ENCODE data around the gene KRTAP10-5. TPM values are rescaled to one million over a fixed set of nuclear protein-coding genes. Genes with fewer than 3 reads are reported as not detected.
"Not testable (repeated sequence)": the region's sequence is repeated elsewhere in the genome, so short reads cannot be mapped to it uniquely, and the experiment has no call there.

Gene KRTAP10-5
- total RNA-seq, 2 donors from 2014 or later: not detected

DNA sequence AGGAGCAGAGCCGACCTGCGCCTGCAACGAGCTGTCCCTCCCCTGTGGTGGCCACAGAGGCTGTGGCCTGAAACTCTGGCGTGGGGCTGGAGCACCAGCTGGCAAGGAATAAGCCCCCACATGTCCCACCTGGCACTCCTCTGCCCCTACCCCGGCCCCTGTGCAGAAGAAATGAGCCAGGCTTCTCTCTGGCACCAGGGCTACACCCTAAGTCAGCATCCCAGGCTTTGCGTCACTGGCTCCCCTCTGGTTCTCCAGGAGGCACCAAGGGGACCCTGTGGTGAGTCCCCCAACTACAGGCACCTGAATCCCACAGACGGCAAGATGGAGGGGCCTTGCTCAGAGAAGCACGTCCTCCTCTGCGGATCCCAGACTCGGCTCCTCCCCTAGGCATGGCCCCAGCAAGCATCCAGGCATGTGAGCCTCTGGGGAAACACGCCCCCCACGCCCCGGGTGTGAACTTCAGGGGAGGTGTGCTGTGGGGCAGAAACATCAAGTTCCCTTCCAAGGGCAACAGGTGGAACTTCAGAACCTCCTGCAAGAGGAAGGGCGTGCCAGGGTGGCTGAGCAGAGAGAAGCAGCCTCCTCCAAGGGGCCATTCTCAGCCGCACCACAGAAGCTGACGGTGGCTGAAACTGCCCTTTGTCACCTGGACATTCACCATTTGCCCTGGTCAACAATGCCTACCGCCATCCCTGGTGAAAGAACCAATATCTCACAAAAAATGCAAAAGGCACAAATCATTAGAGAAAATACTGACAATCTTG, 22.9 kb upstream of the KRTAP10-5 start:
- ATAC-seq (no peak), DNase-seq (ENCODE audit: low spot score) (no peak)
- H3K9me3 Mint-ChIP-seq: no peaks in the 10 kb centered on the region
- H3K27ac Mint-ChIP-seq: no peak overlapping the region
- no peak overlapping the region for H3K4me3 Mint-ChIP-seq
- H3K4me1 Mint-ChIP-seq (ENCODE audit: low read depth in 2 of 2): no peaks in the 10 kb centered on the region
- H3K27me3 Mint-ChIP-seq: peaks cover 20 to 23% of the 10 kb centered on the region in 2 donors
- H3K36me3 Mint-ChIP-seq: no peaks in the 10 kb centered on the region

DNA sequence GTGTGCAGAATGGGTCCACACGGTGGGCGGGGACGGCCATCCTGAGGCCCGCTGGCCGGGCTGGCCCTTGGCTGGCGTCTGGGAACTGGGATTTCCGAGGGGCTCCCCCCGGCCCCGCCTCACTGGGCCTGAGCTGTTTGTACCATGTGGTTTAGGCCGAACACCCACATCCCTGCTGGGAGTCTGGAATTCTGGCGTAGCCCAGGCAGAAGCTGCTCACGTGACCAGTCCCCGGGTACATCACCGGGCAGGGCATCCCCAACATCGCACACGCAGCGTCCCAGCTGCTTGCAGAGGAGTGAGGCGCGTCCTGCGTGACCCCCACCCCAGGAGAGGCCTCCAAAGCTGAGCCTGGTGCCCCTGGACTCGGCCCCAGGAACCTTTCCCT, 22.1 kb upstream of the KRTAP10-5 start:
- no peak for ATAC-seq
- DNase-seq (ENCODE audit: low spot score): no peak
- Mint-ChIP-seq H3K4me3 (no peak overlapping the region), H3K27me3 (peaks cover 23 to 25% of the 10 kb centered on the region in 2 donors), H3K4me1 (ENCODE audit: low read depth in 2 of 2) (no peaks in the 10 kb centered on the region), H3K27ac (no peak overlapping the region), H3K36me3 (no peaks in the 10 kb centered on the region), H3K9me3 (no peaks in the 10 kb centered on the region)

DNA sequence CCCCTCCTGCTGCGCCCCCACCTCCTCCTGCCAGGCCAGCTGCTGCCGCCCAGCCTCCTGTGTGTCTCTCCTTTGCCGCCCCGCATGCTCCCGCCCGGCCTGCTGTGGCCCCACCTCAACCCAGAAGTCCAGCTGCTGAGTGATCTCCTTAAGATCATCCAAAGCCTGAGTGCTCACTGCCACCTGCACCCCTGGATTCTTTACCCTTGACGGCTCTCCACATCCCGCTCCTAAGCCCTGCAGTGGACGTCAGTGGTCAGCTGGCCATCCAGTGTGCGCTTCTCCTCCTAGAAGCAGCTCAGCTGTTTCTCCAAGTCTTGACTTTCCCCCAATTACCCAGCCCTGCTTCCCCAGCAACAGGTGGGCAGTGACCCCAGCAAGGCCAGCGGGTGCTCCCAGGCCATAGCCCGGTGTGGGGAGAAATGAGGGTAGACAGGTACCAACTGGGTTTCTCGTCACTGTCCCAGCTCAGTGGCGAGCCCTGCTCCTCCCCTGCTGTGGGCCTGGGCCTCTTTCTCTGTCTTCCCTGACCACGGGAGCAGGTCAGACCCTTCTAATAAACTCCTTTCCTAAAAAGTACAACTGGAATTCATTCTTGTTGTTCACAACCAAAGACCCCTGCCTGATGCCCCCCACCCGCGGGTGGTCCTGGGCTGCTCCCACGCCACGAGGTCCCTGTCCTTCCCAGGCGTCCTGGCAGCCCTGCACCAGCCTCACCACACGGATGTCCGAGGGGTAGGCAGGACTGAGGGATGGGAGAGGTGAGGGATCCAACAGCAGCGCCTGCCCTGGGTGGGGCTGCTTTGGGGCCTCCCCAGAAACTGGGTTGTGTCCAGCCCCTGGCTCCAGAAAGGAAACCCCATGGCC, 21.4 kb upstream of the KRTAP10-5 start:
- no peak overlapping the region for H3K27ac Mint-ChIP-seq
- no peak overlapping the region for H3K4me3 Mint-ChIP-seq
- DNase-seq (ENCODE audit: low spot score) (no peak), ATAC-seq (no peak)
- H3K4me1 Mint-ChIP-seq (ENCODE audit: low read depth in 2 of 2): no peaks in the 10 kb centered on the region
- no peaks in the 10 kb centered on the region for H3K9me3 Mint-ChIP-seq
- peaks cover 22 to 25% of the 10 kb centered on the region in 2 donors for H3K27me3 Mint-ChIP-seq
- H3K36me3 Mint-ChIP-seq: no peaks in the 10 kb centered on the region

DNA sequence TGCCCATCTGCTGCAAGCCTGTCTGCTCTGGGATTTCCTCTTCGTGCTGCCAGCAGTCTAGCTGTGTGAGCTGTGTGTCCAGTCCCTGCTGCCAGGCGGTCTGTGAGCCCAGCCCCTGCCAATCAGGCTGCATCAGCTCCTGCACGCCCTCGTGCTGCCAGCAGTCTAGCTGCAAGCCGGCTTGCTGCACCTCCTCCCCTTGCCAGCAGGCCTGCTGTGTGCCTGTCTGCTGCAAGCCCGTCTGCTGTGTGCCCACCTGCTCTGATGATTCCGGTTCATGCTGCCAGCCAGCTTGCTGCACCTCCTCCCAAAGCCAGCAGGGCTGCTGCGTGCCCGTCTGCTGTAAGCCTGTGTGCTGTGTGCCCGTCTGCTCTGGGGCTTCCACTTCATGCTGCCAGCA, 20.7 kb upstream of the KRTAP10-5 start:
- H3K4me3 Mint-ChIP-seq; DNase-seq (ENCODE audit: low spot score); ATAC-seq: not testable (repeated sequence)

DNA sequence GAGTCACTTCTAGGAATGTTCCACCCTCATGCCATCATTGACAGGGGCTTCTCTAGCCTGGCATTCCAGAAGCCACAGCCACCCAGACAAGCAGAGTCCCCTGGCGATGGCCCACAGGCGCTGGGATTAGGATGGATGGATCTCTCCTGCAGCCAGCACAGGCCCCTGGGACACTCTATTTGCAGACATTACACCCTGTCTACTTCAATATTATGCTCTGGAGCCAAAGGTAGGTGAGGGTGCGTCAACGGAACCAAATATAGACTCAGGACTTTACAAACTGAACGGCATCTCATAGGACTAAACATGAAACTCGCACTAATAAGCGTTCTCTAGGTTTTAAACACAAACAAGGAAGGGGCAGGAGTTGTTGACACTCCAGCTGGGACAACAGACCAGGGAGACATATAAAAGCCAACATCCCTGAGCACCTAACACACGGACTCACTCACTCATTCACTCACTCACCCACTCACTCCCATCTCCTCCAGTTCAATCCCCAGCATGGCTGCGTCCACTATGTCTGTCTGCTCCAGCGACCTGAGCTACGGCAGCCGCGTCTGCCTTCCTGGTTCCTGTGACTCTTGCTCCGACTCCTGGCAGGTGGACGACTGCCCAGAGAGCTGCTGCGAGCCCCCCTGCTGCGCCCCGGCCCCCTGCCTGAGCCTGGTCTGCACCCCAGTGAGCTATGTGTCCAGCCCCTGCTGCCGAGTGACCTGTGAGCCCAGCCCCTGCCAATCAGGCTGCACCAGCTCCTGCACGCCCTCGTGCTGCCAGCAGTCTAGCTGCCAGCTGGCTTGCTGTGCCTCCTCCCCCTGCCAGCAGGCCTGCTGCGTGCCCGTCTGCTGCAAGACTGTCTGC, 19.9 kb upstream of the KRTAP10-5 start, which contains the start of gene KRTAP10-7:
Gene KRTAP10-7 (plus strand): TSS at position 480 of the 861 bp plus-strand sequence. CDS start 25 bp downstream, at position 505.
- DNase-seq (ENCODE audit: low spot score); H3K4me1 Mint-ChIP-seq (ENCODE audit: low read depth in 2 of 2); H3K36me3 Mint-ChIP-seq; H3K27ac Mint-ChIP-seq; H3K9me3 Mint-ChIP-seq; H3K4me3 Mint-ChIP-seq; ATAC-seq: not testable (repeated sequence)
- H3K27me3 Mint-ChIP-seq: peaks cover 16 to 20% of the 10 kb centered on the region in 2 donors

More for the DNA sequence above, 20.7 kb upstream of the KRTAP10-5 start:
- H3K27me3 Mint-ChIP-seq: peaks cover 22% of the 10 kb centered on the region in 2 donors
- not testable (repeated sequence) for H3K9me3 Mint-ChIP-seq; H3K4me1 Mint-ChIP-seq (ENCODE audit: low read depth in 2 of 2); H3K36me3 Mint-ChIP-seq; H3K27ac Mint-ChIP-seq

DNA sequence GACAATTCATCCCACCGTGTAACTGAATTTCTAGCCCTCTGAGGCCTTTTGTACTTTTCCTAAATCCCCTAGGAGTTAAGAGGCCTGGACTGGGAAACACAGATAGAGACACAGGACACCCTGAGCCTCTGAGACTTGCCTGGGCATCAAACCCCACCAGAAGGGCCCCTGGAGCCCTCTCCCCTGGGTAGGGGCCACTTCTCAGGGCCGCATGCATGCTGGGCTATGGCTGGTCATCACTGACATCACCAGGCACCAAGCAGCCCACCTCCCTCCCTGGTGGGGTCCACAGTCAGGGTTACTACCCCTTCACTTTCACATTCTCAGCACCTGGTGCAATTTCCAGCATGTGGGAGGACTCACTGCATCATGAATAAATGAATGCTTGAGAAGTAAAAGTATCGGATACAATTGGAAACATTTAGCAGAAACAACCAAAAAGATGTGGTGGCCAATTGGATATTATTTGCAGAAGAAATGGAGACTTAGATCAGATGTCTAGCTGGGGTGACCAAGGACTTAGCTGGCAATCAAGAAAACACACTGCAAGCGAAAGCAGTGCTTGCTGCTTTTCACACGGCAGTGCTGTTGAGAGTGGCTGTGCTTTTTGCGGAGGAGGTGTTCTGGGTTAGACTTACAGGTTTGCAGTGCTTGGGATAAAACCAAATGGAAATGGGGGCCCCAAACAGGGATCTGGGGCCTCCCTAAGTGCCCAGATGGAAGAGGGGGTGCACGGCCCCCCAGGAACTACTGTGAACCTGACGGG, 19.0 kb upstream of the KRTAP10-5 start:
- ATAC-seq (no peak), DNase-seq (ENCODE audit: low spot score) (no peak)
- Mint-ChIP-seq H3K27me3 (peaks cover 8 to 20% of the 10 kb centered on the region in 2 donors), H3K4me1 (ENCODE audit: low read depth in 2 of 2) (no peaks in the 10 kb centered on the region), H3K4me3 (no peak overlapping the region), H3K36me3 (no peaks in the 10 kb centered on the region), H3K27ac (no peak overlapping the region), H3K9me3 (no peaks in the 10 kb centered on the region)

DNA sequence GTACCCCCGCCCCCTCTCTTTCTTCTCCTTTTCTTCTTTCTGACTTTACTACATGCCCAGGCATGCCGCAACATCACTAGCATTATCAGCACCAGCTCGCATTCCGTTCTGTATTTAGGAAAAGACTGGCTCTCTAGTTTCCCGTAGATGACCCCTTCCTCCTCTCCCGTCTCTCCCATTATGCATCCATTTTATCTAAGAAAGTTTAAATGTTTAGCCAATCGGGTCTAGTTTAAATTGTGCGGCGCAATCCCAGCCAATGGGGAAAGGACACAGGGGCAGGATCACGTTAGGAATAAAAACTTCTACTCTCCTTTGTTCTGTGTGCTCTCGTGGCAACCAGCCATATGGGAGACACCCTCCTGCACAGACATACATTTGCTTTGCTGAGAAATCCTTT, 17.7 kb upstream of the KRTAP10-5 start:
- no peak overlapping the region for H3K27ac Mint-ChIP-seq

DNA sequence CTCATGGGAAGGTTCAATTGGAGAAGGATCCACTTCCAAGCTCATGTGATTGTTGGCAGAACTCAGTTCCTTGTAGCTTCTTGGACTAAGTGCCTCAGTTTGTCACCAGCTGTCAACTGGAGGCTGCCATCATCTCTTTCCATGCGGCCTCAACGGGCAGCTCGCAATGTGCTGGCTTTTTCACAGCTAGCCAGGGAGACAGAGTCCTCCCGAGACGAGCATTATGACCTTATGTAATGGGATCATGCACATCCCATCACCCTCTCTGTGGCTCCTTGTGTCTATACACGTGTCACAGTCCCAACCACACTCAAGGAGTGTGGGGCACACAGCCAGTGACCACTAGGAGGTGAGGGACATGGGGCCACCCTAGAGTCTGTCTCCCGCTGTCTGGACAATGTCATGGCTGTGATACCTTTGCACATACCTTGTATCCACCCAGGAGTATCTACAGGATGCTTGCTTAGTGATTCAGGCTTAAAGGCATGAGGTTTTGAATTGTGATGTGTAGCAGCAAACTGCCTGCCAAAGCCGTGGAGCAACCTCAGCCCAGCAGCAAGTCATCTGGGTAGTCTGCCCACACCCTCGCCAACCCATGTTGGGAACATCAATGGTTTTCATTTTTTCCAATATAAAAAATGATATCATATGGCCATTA, 15.8 kb upstream of the KRTAP10-5 start:
- no peaks in the 10 kb centered on the region for H3K36me3 Mint-ChIP-seq
- no peak for DNase-seq (ENCODE audit: low spot score)
- peaks cover 0 to 7% of the 10 kb centered on the region in 2 donors for H3K4me1 Mint-ChIP-seq (ENCODE audit: low read depth in 2 of 2)
- ATAC-seq: no peak
- H3K4me3 Mint-ChIP-seq: no peak overlapping the region
- H3K27ac Mint-ChIP-seq: no peak overlapping the region
- H3K9me3 Mint-ChIP-seq: no peaks in the 10 kb centered on the region
- H3K27me3 Mint-ChIP-seq: peaks cover 8 to 21% of the 10 kb centered on the region in 2 donors

More for the DNA sequence above, 17.7 kb upstream of the KRTAP10-5 start:
- Mint-ChIP-seq H3K4me3 (no peak overlapping the region), H3K4me1 (ENCODE audit: low read depth in 2 of 2) (peaks cover 0 to 3% of the 10 kb centered on the region in 2 donors), H3K27me3 (peaks cover 8 to 18% of the 10 kb centered on the region in 2 donors), H3K36me3 (no peaks in the 10 kb centered on the region), H3K9me3 (no peaks in the 10 kb centered on the region)
- no peak for ATAC-seq
- DNase-seq (ENCODE audit: low spot score): no peak

DNA sequence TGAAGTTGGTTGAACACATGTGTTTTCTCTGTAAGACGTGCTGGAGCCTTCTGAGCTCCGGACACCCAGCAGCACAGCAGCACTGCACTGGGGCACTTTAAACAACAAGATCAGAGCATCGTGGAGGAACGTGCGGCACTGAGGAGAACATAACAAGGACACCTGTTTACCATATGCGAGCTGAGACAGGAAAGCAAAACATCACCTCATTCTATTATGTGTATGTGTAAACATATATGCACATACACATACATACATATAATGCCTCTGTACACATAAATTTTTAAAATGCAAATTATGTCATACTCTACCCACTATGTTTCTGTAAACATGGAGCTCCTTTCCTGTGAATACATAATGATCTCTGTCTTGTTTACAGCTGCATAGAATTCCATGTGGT, 15.1 kb upstream of the KRTAP10-5 start:
- ATAC-seq (no peak), DNase-seq (ENCODE audit: low spot score) (no peak)
- Mint-ChIP-seq H3K9me3 (no peaks in the 10 kb centered on the region), H3K4me3 (no peak overlapping the region), H3K27ac (no peak overlapping the region), H3K27me3 (peaks cover 8 to 20% of the 10 kb centered on the region in 2 donors), H3K4me1 (ENCODE audit: low read depth in 2 of 2) (peaks cover 0 to 7% of the 10 kb centered on the region in 2 donors), H3K36me3 (no peaks in the 10 kb centered on the region)

DNA sequence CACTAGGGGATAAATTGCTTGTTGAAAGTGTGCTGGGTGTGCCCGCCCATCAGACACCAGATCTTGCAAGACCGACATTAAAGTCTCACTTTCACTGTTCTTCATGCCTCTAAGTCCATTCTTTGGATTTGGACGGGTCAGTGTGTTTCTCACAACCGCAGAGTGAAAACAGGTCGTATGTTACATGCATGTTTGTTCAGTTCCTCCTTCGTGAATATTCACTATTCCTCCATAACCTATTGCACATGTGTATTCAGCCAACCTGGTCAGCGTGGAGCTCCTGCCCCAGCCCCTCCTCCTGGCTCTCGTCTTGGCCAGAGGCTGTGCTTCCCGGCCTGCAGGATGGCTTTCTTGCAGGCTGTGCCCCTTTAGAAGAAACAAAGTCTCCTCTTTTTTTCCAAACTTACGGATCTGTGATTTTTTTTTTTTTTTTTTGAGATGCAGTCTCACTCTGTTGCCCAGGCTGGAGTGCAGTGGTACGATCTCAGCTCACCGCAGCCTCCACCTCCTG, 14.1 kb upstream of the KRTAP10-5 start:
- Mint-ChIP-seq H3K36me3 (no peaks in the 10 kb centered on the region), H3K27ac (no peak overlapping the region), H3K4me3 (no peak overlapping the region), H3K4me1 (ENCODE audit: low read depth in 2 of 2) (peaks cover 0 to 7% of the 10 kb centered on the region in 2 donors), H3K9me3 (no peaks in the 10 kb centered on the region), H3K27me3 (peaks cover 8 to 18% of the 10 kb centered on the region in 2 donors)
- no peak for DNase-seq (ENCODE audit: low spot score)
- ATAC-seq: no peak

DNA sequence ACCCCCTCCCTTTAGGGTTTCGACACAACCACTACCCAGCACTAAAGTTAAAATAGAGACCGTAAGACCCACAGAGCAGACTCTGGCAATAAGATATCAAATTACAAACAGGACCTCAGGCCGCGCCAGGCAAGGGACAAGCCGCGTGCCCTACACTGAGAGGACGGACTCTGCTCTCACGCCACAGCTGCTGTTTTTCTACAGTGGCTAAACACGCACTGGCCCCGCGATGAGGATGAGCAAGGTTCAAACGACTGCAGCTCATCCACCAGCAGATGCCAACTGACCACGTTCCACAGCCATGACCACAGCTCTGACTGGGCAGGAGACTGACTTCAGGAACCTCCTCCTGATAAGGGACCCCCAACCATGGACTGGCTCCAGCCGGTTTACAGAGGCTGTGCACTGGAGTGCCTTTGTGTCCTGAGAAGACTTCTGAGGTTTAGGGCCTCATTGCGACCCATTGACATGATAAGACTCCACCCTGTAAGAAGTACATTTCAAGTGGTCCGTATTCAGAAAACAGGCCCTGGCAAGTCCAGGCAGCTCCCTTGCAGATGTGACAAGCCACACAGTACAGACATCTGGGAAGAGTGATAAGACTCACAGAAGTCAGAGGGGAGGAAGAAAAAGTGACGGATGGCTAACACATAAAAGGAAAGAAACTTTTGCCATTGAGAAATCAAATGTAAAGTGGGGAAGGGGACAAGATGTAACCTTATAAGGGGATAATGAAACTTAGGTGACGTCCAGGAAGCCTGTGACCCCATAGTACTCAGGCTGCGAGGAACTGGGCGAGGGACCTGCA, 13.4 kb upstream of the KRTAP10-5 start:
- Mint-ChIP-seq H3K36me3 (no peaks in the 10 kb centered on the region), H3K27ac (no peak overlapping the region), H3K4me3 (no peak overlapping the region), H3K4me1 (ENCODE audit: low read depth in 2 of 2) (peaks cover 0 to 7% of the 10 kb centered on the region in 2 donors), H3K27me3 (peaks cover 8 to 21% of the 10 kb centered on the region in 2 donors), H3K9me3 (no peaks in the 10 kb centered on the region)
- ATAC-seq: no peak
- DNase-seq (ENCODE audit: low spot score): no peak
